Keratinocyte (primary cell): ENCODE data around the gene MAD1L1. TPM values are rescaled to one million over a fixed set of nuclear protein-coding genes. Genes with fewer than 3 reads are reported as not detected.

Source experiments
- DNase-seq: peaks from one replicate; pipeline ENCODE4 v3.0.0-alpha.2; 2011; ENCODE audit warnings: low read depth, missing footprints, low spot score
- FAIRE-seq: peaks from 2 replicates; lab custom pipeline; 2011; peaks lifted over from hg19 to GRCh38; lab: Jason Lieb, UNC
- H2AFZ ChIP-seq: 2 replicates; pipeline ENCODE4 v1.6.0; 2012; ENCODE audit warnings: low read length, control low read depth, inconsistent platforms; ENCODE audit not compliant: control insufficient read depth
- H3K27ac ChIP-seq: 2 replicates; pipeline ENCODE4 v1.5.1; 2011; ENCODE audit warnings: low read length; ENCODE audit not compliant: control insufficient read depth, insufficient read depth
- H3K27me3 ChIP-seq: 3 replicates; pipeline ENCODE4 v1.6.0; 2011; ENCODE audit warnings: low read length; ENCODE audit not compliant: control insufficient read depth, insufficient read depth; ENCODE audit errors: extremely low read depth
- H3K36me3 ChIP-seq, 2 experiments: 2 replicates in 1 of 2; 3 replicates in 1 of 2; pipeline ENCODE4 v1.5.1; 2011; ENCODE audit warnings: low read length in 2 of 2, mild to moderate bottlenecking in 1 of 2; ENCODE audit not compliant: control insufficient read depth in 2 of 2, insufficient read depth in 2 of 2; ENCODE audit errors: extremely low read depth in 1 of 2
- H3K4me1 ChIP-seq: 3 replicates; pipeline ENCODE4 v1.5.1; 2011; ENCODE audit warnings: low read length; ENCODE audit not compliant: control insufficient read depth, insufficient read depth; ENCODE audit errors: extremely low read depth
- H3K4me2 ChIP-seq: 3 replicates; pipeline ENCODE4 v1.6.0; 2011; ENCODE audit warnings: low read depth, low read length; ENCODE audit not compliant: control insufficient read depth, insufficient read depth; ENCODE audit errors: extremely low read depth
- H3K4me3 ChIP-seq, 3 experiments: fragments of 200-600 bp in 1 of 3; sonication (generic) in 1 of 3; 2 replicates in 2 of 3; 3 replicates in 1 of 3; pipeline ENCODE4 v1.5.1; 2011 to 2016; ENCODE audit warnings: low read length in 3 of 3, mild to moderate bottlenecking in 3 of 3, control low read depth in 2 of 3, inconsistent platforms in 1 of 3, low read depth in 1 of 3, mixed read lengths in 1 of 3, mixed run types in 1 of 3, moderate library complexity in 1 of 3; ENCODE audit not compliant: control insufficient read depth in 2 of 3, insufficient read depth in 2 of 3; ENCODE audit errors: extremely low read depth in 1 of 3
- H3K79me2 ChIP-seq: 2 replicates; pipeline ENCODE4 v1.6.0; 2012; ENCODE audit warnings: low read length; ENCODE audit not compliant: control insufficient read depth, insufficient read depth
- H3K9ac ChIP-seq: 3 replicates; pipeline ENCODE4 v1.6.0; 2011; ENCODE audit warnings: low read length; ENCODE audit not compliant: control insufficient read depth, insufficient read depth; ENCODE audit errors: extremely low read depth
- H3K9me1 ChIP-seq: 3 replicates; pipeline ENCODE4 v1.6.0; 2011; ENCODE audit warnings: low read length; ENCODE audit not compliant: control insufficient read depth, insufficient read depth; ENCODE audit errors: extremely low read depth
- H3K9me3 ChIP-seq: 2 replicates; pipeline ENCODE4 v1.5.1; 2012; ENCODE audit warnings: low read depth, low read length; ENCODE audit not compliant: control insufficient read depth
- H4K20me1 ChIP-seq: 3 replicates; pipeline ENCODE4 v1.6.0; 2011; ENCODE audit warnings: low read length; ENCODE audit not compliant: control insufficient read depth, insufficient read depth; ENCODE audit errors: extremely low read depth
- CTCF ChIP-seq, 3 experiments: IDR thresholded peaks in 1 of 3; conservative IDR thresholded peaks in 1 of 3; optimal IDR thresholded peaks in 1 of 3; 2 replicates in 2 of 3; 3 replicates in 1 of 3; pipeline versions ENCODE3 to v1.5.1; 2011; ENCODE audit warnings: low read length in 3 of 3, mild to moderate bottlenecking in 3 of 3, moderate library complexity in 2 of 3, control low read depth in 1 of 3, inconsistent platforms in 1 of 3; ENCODE audit not compliant: insufficient read depth in 2 of 3; ENCODE audit errors: extremely low read depth in 1 of 3
- EZH2 ChIP-seq: IDR thresholded peaks from one replicate; pipeline ENCODE4 v1.6.1; 2012; ENCODE audit warnings: inconsistent platforms, mild to moderate bottlenecking, low read length, moderate library complexity
- dilution Hi-C: fragments of 300-500 bp; cut with MboI; formaldehyde crosslinking; loops from one replicate; pipeline ENCODE4 v1.7.0; 2020; ENCODE audit warnings: low sequenced_read_pairs; ENCODE audit not compliant: extremely low pct_ligation_motif_present
- polyA plus RNA-seq, 5 experiments: library from polyadenylated mRNA; depleted of rRNA in 3 of 5; stranded (reverse) in 3 of 5; stranded (forward) in 1 of 5; unstranded in 1 of 5; fragments of >200 nt; gene quantifications; 1 replicate in 1 of 5; 2 replicates in 3 of 5; 3 replicates in 1 of 5; pipeline versions ENCODE4 v1.2.1 to v1.2.3, GENCODE V29; 2011 to 2012; ENCODE audit warnings: missing spikeins in 2 of 5, low read depth in 1 of 5, low replicate concordance in 1 of 5

The MAD1L1 gene
- polyA plus RNA-seq, 1 donor (not counting 4 experiments of a cell fraction or from before 2014, with no cell fraction given): 18.0 TPM

DNA sequence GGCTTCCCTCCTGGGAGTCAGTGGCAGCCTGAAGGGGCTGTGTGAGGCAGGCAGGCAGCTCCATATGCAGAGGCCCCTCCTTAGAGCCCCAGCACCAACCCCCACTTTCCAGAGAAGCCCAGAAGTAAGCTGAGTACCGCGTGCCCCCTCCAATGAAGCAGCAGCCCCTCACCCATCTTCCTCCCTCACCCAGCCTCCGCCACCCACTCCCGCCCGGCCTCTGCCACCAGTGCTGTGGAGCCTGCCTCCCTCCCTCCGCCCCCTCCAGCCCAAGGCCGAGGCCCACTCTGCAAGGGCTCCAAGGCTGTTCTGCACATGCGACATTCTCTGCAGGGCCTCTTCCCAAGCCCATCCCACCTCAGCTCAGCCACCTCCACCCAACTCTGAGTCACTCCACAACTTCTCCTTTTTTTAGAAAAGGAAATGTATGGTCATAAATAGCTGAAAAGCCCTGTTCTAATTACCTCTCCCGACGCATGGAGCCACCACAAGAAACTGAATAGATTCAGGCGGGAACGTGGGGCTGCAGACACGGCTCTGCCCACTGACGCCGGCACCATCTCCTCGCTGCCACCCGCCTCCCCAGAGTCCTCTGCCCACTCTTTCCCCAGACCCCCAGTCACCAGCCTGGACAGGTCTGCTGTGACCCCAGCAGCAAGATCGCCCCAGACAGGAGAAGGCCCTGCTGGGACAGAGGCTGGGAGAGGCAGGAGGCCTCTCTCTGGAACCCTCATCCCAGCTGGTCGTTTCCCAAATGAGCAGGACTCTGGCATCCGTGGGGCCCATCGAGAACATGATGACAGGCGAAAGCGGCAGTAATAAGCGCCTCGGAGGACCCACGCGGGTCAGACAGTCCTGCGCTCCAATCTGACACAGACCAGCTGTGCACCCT, 213.9 kb downstream of the MAD1L1 start:
- FAIRE-seq: peak; percentile 57
- dilution Hi-C loops: no loop called here
- Histone ChIP-seq H3K4me3 (peak overlapping the region in 2 of 3 experiments; percentile 10 to 34), H3K4me1 (peaks cover 26% of the 10 kb centered on the region), H3K4me2 (peak overlapping the region; percentile 82), H3K9me1 (no peaks in the 10 kb centered on the region), H4K20me1 (no peaks in the 10 kb centered on the region), H3K9ac (peak overlapping the region; percentile 62), H3K79me2 (no peaks in the 10 kb centered on the region), H2AFZ (peak overlapping the region; percentile 37), H3K36me3 (no peaks in the 10 kb centered on the region), H3K9me3 (no peaks in the 10 kb centered on the region), H3K27me3 (no peaks in the 10 kb centered on the region), H3K27ac (peak overlapping the region; percentile 68)
- no peak for DNase-seq
- no peak for TF ChIP-seq CTCF (optimal IDR thresholded peaks at IDR 0.05 in 1 of 3, IDR thresholded peaks at IDR 0.05 in 1 of 3, conservative IDR thresholded peaks at IDR 0.05 in 1 of 3; ENCODE audit: extremely low read depth in 1 of 3, insufficient read depth in 2 of 3, low read length in 3 of 3)
- no peak for TF ChIP-seq EZH2

DNA sequence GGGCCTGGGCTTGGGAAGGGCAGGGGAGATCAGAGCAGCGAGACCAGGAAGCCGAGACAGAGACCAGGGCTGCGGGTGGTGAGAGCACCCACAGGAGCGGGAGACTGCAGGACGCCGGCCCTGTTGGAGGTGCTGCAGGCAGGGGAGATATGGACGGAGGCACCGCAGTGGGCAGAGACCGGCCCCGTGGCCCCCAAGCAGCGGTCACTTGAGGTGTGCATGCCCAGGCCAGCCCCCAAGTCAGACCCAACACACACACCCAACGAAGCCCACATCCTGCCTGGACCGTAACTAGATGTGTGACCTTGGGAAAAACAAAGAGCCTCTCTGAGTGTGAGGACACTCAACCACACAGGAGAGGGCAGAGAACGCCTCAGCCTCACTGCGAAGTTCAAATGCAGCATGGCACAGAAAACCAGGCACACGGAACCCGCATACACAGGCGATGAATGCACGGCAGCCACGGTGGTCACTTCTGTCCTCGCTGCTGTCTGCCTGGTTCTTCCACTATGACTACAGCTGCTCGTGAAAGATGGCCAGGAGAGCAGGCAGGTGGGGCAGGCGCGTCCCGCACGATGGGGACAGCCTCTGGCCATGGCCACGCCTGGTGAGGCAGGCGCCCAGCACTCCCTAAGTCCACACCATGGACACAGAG, 214.7 kb downstream of the MAD1L1 start:
- no peak overlapping the region for H2AFZ ChIP-seq
- H3K9me1 ChIP-seq: no peaks in the 10 kb centered on the region
- FAIRE-seq (no peak), DNase-seq (no peak)
- no peaks in the 10 kb centered on the region for H3K27me3 ChIP-seq
- no peaks in the 10 kb centered on the region for H3K9me3 ChIP-seq
- H3K4me3 ChIP-seq: no peak overlapping the region
- no peak overlapping the region for H3K27ac ChIP-seq
- H3K4me1 ChIP-seq: peaks cover 26% of the 10 kb centered on the region
- H3K4me2 ChIP-seq: no peak overlapping the region
- TF ChIP-seq CTCF (optimal IDR thresholded peaks at IDR 0.05 in 1 of 3, IDR thresholded peaks at IDR 0.05 in 1 of 3, conservative IDR thresholded peaks at IDR 0.05 in 1 of 3; ENCODE audit: extremely low read depth in 1 of 3, insufficient read depth in 2 of 3, low read length in 3 of 3) (no peak), EZH2 (no peak)
- dilution Hi-C loops: no loop called here
- no peak overlapping the region for H3K9ac ChIP-seq
- no peaks in the 10 kb centered on the region for H4K20me1 ChIP-seq
- peaks cover 0 to 1% of the 10 kb centered on the region in 2 experiments for H3K36me3 ChIP-seq
- H3K79me2 ChIP-seq: no peaks in the 10 kb centered on the region
